Measurements from ENCODE around the gene ZBTB47. TPM values are rescaled to one million over a fixed set of nuclear protein-coding genes. Genes with fewer than 3 reads are reported as not detected.

Gene ZBTB47
- total RNA-seq = 13.9 and 19.6 TPM in 2 replicates

GRCh38 chr3:42653560-42654330, at the start of gene ZBTB47:
ZBTB47 (plus strand) TSS chr3:42653697; CDS start chr3:42658356, 4,659 bp downstream.
- peak; percentile 37 for DNase-seq

DNA sequence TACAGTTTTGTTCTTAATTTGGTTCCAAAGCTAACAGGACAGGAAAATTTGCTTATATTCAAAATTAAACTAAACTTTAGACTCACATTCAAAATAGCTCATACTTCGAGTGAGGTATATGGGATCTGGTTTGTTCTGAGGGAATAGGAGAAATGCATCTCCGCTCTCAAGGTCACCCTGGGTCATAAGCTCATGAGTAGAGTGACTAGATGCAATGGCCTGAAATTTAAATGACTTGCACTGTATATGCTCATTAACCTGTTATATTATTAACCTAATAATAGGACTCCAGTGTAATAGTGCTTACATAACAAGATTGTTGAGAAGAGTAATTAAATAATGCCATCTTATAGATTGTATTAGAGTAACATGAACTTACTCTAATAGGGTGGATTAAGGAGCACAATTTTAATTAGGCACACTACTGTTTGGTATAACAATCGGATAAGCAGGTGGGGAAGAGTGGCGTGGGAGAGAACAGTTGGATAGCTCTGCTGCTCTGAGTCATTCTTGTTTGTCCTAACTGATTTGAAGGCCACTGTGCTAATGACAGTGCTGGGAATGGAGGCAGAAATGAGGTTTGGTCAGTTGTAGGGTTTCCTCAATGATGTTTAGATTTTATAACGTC, 47.8 kb upstream of the ZBTB47 start:
- peak; percentile 85 for DNase-seq

DNA sequence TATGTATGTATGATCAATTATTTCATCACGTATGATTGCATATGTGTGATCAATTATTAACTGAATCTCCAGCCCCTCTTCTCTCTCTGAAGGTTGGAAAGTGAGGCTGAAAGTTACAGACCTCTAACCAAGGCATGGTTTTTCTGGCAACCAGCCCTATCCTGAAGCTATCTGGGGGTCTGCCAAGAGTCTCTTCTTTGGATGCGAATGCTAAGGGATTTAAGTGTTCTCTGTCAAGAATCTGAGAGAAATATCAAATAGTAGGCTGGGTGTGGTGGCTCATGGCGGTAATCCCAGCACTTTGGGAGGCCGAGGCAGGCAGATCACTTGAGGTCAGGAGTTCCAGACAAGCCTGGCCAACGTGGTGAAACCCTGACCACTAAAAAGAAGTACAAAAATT, 44.9 kb upstream of the ZBTB47 start:
- DNase-seq = no peak

GRCh38 chr3:42610976-42611375, 42.5 kb upstream of the ZBTB47 start:
- peak; percentile 81 for DNase-seq

GRCh38 chr3:42612217-42612616, 41.3 kb upstream of the ZBTB47 start:
- peak; percentile 47 for DNase-seq

DNA sequence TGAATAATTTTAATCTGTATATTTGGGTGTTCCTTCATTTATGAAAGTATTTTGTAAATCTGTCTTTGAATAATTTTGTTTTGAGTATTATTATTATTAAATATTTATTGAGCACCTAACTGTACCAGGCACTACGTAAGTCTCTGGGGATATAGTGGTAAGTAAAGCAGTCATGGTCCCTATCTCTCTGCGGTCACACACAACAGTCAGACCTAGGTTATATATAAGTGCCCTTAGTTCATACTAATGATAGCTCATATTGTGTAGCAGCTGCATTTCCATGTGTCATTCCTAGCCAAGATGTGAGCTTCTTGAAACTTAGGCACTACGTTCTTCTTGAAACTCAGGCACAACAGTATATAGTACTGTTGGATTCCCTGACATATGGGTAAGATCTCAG, 40.6 kb upstream of the ZBTB47 start:
- no peak for DNase-seq

GRCh38 chr3:42613462-42613861, 40.0 kb upstream of the ZBTB47 start:
- DNase-seq = peak; percentile 56

GRCh38 chr3:42631620-42632019, 21.9 kb upstream of the ZBTB47 start:
- DNase-seq = no peak

DNA sequence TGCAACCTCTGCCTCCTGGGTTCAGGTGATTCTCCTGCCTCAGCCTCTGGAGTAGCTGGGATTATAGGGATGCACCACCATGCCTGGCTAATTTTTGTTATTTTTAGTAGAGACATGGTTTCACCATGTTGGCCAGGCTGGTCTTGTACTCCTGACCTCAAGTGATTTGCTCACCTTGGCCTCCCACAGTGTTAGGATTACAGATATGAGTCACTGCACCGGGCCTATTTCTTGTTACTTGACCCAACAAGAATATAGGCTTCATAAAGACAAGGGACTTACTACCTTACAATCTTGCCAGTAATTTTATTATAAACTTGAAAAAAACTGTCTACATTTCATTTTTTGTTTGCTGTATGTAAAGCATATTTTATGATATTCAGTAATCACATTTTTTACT, 21.4 kb upstream of the ZBTB47 start:
- DNase-seq = no peak

DNA sequence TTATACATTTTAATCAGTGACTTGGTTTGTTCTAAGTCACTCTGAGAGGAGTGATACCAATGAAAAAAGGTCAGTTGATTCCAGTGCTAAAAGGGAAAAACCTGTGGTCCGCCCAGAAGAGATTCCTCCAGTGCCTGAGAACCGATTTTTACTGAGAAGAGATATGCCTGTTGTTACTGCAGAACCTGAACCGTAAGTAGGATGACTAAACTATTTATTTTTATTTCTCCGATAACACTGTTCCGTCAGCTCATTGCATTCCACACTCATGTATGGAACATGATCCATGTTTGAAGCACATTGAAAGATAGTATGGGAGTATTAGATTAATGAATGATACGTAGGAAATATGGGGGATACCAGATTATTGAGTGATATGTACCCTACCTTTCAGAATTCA, 20.0 kb upstream of the ZBTB47 start:
- DNase-seq = no peak

GRCh38 chr3:42635111-42635510, 18.4 kb upstream of the ZBTB47 start:
- DNase-seq = peak; percentile 71

DNA sequence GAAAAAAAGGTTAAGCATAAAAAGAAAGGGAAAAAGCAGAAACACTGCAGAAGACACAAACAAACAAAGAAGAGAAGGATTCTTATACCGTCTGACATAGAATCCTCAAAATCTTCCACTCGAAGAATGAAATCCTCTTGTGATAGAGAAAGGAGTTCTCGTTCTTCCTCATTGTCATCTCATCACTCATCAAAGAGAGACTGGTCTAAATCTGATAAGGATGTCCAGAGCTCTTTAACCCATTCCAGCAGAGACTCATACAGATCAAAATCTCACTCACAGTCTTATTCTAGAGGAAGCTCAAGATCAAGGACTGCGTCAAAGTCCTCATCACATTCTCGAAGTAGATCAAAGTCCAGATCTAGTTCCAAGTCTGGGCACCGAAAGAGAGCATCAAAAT, 16.5 kb upstream of the ZBTB47 start:
- DNase-seq = no peak

DNA sequence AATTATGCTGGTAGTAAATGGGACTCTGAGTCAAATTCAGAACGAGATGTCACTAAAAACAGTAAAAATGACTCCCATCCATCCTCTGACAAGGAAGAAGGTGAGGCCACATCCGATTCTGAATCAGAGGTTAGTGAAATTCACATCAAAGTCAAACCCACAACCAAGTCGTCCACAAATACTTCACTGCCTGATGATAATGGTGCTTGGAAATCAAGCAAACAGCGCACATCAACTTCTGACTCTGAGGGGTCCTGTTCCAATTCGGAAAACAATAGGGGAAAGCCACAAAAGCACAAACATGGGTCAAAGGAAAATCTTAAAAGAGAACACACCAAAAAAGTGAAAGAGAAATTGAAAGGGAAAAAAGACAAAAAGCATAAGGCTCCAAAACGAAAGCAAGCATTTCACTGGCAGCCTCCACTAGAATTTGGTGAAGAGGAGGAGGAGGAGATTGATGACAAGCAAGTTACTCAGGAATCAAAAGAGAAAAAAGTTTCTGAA, 15.1 kb upstream of the ZBTB47 start:
- DNase-seq = no peak

DNA sequence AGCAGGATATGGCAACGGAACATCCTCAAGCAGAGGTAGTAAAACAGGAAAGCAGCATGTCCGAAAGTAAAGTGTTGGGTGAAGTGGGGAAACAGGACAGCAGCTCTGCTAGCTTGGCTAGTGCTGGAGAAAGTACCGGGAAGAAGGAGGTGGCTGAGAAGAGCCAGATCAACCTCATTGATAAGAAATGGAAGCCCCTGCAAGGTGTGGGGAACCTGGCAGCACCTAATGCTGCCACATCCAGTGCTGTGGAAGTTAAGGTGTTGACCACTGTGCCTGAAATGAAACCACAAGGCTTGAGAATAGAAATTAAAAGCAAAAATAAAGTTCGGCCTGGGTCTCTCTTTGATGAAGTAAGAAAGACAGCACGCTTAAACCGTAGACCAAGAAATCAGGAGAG, 14.3 kb upstream of the ZBTB47 start:
- no peak for DNase-seq

DNA sequence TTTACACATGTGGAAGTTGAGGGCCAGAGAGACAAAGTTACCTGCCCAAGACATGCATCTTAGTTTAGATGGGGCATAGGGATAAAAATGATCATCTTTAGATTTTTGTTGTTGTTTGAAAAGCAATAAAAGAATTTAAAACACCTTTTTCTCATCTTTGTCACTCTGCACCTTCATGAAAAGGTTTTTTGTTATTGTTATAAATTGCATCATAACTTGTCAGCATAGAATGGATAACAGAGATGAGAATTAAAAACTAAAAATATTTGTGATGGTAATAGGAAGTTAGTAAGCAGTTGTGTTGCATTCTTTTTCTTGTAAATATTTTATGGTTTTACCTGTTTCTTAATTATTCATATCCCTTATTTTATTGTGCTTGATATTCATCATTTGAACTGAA, 13.4 kb upstream of the ZBTB47 start:
- no peak for DNase-seq

DNA sequence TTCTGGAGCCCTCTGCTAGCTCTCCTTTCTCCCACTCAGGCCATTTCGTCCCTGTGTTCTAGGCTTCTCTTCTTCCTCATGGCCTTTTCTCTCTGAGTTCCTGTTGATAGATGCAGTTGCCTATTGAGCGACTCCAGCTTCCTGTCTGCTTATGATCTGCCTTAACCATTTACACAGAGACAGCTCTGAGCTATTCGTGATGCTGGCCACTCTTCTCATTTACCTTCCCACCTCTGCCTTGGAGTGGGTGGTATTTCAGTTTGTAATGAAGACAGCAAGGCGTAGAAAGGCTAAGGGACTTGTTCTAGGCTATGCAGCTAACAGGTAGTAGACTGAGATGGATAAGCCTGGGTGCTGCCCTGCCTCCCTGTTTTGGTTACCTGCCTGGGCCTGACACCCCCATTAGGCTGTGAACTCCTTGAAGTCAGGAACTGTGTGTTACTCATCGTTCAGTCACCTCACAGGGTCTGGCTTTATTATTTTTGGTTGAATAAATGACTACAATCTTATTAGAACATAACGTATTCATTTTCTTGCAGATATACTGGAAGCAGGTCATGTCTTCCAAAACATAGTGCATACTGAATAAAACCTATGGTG, 12.6 kb upstream of the ZBTB47 start:
- DNase-seq = no peak

GRCh38 chr3:42647821-42648459, 5.6 kb upstream of the ZBTB47 start:
- no peak for DNase-seq

DNA sequence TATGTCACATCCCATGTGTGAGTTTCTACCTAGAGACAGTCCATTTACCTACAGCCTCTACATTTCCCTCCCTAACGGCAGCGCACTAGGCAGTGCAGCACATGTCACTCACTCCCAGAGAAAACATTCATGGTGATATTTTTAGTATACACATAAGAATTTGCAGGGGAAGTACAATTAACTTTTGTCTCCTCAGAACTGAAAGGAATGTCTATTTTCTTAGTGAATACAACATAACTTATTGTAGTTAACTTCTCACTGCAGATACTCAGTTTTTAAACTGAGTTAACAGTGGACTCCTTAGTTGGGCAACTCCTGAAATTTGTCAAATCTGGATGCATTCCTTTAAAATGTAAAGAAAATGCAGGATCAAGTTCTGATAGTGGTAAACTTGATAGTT, 4.5 kb upstream of the ZBTB47 start:
- DNase-seq = no peak

GRCh38 chr3:42649783-42650182, 3.7 kb upstream of the ZBTB47 start:
- no peak for DNase-seq

GRCh38 chr3:42651248-42652091, 2.0 kb upstream of the ZBTB47 start:
- DNase-seq = peak; percentile 33

DNA sequence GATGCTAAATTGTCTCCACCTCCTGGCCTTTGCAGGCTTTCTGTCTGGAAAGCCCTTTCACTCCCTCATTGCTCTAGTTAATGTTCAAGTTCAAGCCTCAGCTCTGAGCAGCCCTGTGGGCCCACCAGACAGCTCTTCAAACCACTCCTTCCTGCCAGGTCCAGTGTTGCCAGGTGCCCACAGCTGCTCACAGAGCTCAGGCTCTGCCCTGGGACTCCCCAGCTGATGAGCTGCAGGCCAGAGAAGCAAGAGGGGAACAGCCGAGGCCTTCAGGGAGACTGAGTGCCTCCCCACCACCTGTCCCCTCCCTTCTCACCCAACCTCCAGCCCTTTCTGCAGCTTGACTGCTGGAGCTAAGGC, 1.3 kb upstream of the ZBTB47 start:
- DNase-seq = no peak

DNA sequence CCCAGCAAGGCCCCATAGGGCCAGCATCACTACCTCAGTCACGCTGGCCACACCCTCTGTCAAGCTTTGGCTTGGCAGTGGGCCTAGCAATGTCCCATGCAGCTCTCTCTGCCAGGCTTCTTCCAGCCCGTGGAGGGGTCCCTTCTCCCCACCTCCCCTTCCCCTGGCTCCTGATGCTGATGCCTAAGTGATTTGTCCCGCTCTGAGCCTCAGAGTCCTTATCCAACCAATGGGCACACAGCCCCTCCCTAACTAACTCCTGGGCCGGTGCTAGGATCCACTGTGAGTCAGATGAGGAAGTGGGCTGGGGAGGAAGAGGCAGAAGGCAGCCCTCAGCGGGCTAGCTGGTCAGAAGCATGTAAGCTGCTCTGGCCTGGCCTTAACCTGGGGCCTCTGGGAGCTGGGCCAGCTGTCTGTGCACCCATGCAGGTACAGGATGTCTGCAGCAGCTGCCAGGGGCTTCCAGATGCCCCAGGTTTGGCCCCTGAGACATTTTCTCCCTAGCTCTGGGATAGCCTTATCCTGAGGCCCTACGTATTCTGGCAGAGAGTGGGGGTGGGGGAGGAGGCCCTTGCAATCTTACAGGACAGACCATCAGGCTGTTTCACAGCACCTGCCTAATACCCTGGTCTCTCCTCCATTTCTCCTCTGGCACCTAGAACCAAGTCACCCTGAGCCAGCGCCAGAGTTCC, 740 bp upstream of the ZBTB47 start:
- DNase-seq = peak; percentile 86

Data from dermis blood vessel endothelial cell (primary cell).